BJ (cell line): ENCODE results near the gene PRR5L. TPM values are rescaled to one million over a fixed set of nuclear protein-coding genes. Genes with fewer than 3 reads are reported as not detected.

Source experiments
- CTCF ChIA-PET: fragments of 350-600 bp; formaldehyde crosslinking; extraction: SDS; loops from one replicate; lab custom pipeline; 2021; ENCODE audit warnings: antibody characterized with exemption, inconsistent platforms; lab: Yijun Ruan, JAX
- POLR2A ChIA-PET: fragments of 300-600 bp; sonication (Branson Sonifier 250); formaldehyde crosslinking; extraction: SDS; loops from one replicate; lab custom pipeline; 2021; ENCODE audit warnings: antibody characterized with exemption; lab: Charles Lee
- DNase-seq: peaks from one replicate; pipeline ENCODE4 v3.0.0-alpha.2; 2011; ENCODE audit warnings: low read depth
- H3K27me3 ChIP-seq: 2 replicates; pipeline ENCODE4 v1.6.0; 2011; ENCODE audit warnings: low read length; ENCODE audit not compliant: control insufficient read depth, insufficient read depth
- H3K36me3 ChIP-seq: 2 replicates; pipeline ENCODE4 v1.5.1; 2011; ENCODE audit warnings: low read length; ENCODE audit not compliant: control insufficient read depth, insufficient read depth
- H3K4me3 ChIP-seq: 2 replicates; pipeline ENCODE4 v1.5.1; 2011; ENCODE audit warnings: low read depth, mild to moderate bottlenecking, control low read depth, low read length
- CTCF ChIP-seq: IDR thresholded peaks from 2 replicates; pipeline ENCODE4 v1.5.1; 2011; ENCODE audit warnings: low read depth, mild to moderate bottlenecking, control low read depth, inconsistent platforms, low read length, moderate library complexity; ENCODE audit not compliant: insufficient read depth
- polyA plus RNA-seq: library from polyadenylated mRNA; depleted of rRNA; stranded (reverse); fragments of >200 nt; gene quantifications from 2 replicates; pipeline ENCODE4 v1.2.3, GENCODE V29; 2011

Gene PRR5L
- polyA plus RNA-seq, 1 experiment: 13.3 TPM

GRCh38 chr11:36373016-36374010 is 77.2 kb downstream of the PRR5L start:
- ChIA-PET POLR2A (no interaction called here), CTCF (interaction anchor here (0.7 to 1.4 kb wide), 4 partner anchors 9 to 137 kb away, joined by 3 to 5 read pairs (median 4); partner anchors contain the start of gene TRAF6)
- Histone ChIP-seq H3K36me3 (no peaks in the 10 kb centered on the region), H3K4me3 (no peak overlapping the region), H3K27me3 (no peaks in the 10 kb centered on the region)
- DNase-seq: no peak
- TF ChIP-seq CTCF: no peak

- ChIA-PET CTCF (interaction anchor here (0.7 to 5.2 kb wide), 6 partner anchors 9 to 104 kb away, joined by 3 to 41 read pairs (median 4); no protein-coding TSS in a partner anchor), POLR2A (no interaction called here)
- no peak for TF ChIP-seq CTCF
- DNase-seq: no peak
- H3K27me3 ChIP-seq: no peaks in the 10 kb centered on the region
- H3K4me3 ChIP-seq: no peak overlapping the region
- H3K36me3 ChIP-seq: no peaks in the 10 kb centered on the region
Observed at GRCh38 chr11:36374726-36375125, 78.6 kb downstream of the PRR5L start.

GRCh38 chr11:36375353-36376008 is 79.4 kb downstream of the PRR5L start:
- TF ChIP-seq CTCF: no peak
- H3K27me3 ChIP-seq: no peaks in the 10 kb centered on the region
- CTCF ChIA-PET: interaction anchor here (0.7 to 5.2 kb wide), 16 partner anchors 9 to 1100 kb away, joined by 3 to 41 read pairs (median 5); no protein-coding TSS in a partner anchor
- POLR2A ChIA-PET: interaction anchor here (0.6 to 1.0 kb wide), 3 partner anchors 79 to 770 kb away, joined by 3 to 5 read pairs (median 4); no protein-coding TSS in a partner anchor
- H3K36me3 ChIP-seq: no peaks in the 10 kb centered on the region
- DNase-seq: no peak
- peak overlapping the region; percentile 73 for H3K4me3 ChIP-seq

- no peaks in the 10 kb centered on the region for H3K36me3 ChIP-seq
- no peak for TF ChIP-seq CTCF
- H3K27me3 ChIP-seq: no peaks in the 10 kb centered on the region
- ChIA-PET CTCF (interaction anchor here (0.7 to 5.2 kb wide), 20 partner anchors 8 to 1101 kb away, joined by 3 to 41 read pairs (median 4); no protein-coding TSS in a partner anchor), POLR2A (interaction anchor here (0.6 to 1.0 kb wide), 3 partner anchors 79 to 771 kb away, joined by 3 to 5 read pairs (median 4); no protein-coding TSS in a partner anchor)
- H3K4me3 ChIP-seq: peak overlapping the region; percentile 73
- DNase-seq: no peak
Observed at GRCh38 chr11:36376009-36376887, 80.2 kb downstream of the PRR5L start.
